GM12864 (cell line): Measurements from ENCODE around the gene CYTH1.

Experiments
- DNase-seq: peaks from one replicate; pipeline ENCODE4 v3.0.0-alpha.2; 2011; ENCODE audit warnings: low read depth
- H3K4me3 ChIP-seq: 2 replicates; pipeline ENCODE4 v1.5.1; 2011; ENCODE audit warnings: mild to moderate bottlenecking, low read depth, low read length, control low read depth
- CTCF ChIP-seq: IDR thresholded peaks from 2 replicates; pipeline ENCODE4 v1.5.1; 2011; ENCODE audit warnings: low read depth, mild to moderate bottlenecking, moderate library complexity, low read length, control low read depth, inconsistent platforms; ENCODE audit errors: missing control alignments

The CYTH1 gene

GRCh38 chr17:78717431-78717980 lies 64.6 kb downstream of the CYTH1 start:
- DNase-seq, result no peak
- peak overlapping the region; percentile 50 for H3K4me3 ChIP-seq
- no peak for TF ChIP-seq CTCF

- no peak for TF ChIP-seq CTCF
- DNase-seq, result no peak
- peak overlapping the region; percentile 50 for H3K4me3 ChIP-seq
These were observed 65.2 kb downstream of the CYTH1 start for GRCh38 chr17:78716814-78717393.

GRCh38 chr17:78716292-78716691 lies 65.8 kb downstream of the CYTH1 start:
- no peak for TF ChIP-seq CTCF
- H3K4me3 ChIP-seq, result peak overlapping the region; percentile 50; the same call in 1 of the 2 replicates
- DNase-seq, result no peak

GRCh38 chr17:78715876-78716275 lies 66.2 kb downstream of the CYTH1 start:
- peak overlapping the region; percentile 50 for H3K4me3 ChIP-seq
- DNase-seq, result no peak
- no peak for TF ChIP-seq CTCF

GRCh38 chr17:78715000-78715771 lies 66.9 kb downstream of the CYTH1 start:
- TF ChIP-seq CTCF, result no peak

GRCh38 chr17:78714534-78714933 lies 67.5 kb downstream of the CYTH1 start:
- no peak for TF ChIP-seq CTCF
- no peak for DNase-seq
- H3K4me3 ChIP-seq, result peak overlapping the region; percentile 50

More at GRCh38 chr17:78715000-78715771, 66.9 kb downstream of the CYTH1 start:
- peak overlapping the region; percentile 50 for H3K4me3 ChIP-seq
- no peak for DNase-seq
